Hepatocyte (in vitro differentiated cells): ENCODE results near the gene MTA3.

Experiments used
- CTCF ChIP-seq: fragments of 200-600 bp; sonication (generic); IDR thresholded peaks from 2 replicates; pipeline ENCODE4 v1.5.1; 2016; ENCODE audit warnings: antibody characterized with exemption, mild to moderate bottlenecking; ENCODE audit not compliant: poor library complexity
- EZH2 ChIP-seq: fragments of 200-600 bp; sonication (generic); IDR thresholded peaks from 2 replicates; pipeline ENCODE4 v1.6.1; 2016; ENCODE audit warnings: antibody characterized with exemption, mild to moderate bottlenecking, borderline replicate concordance

GRCh38 chr2:42800461-42800962 is 232.1 kb downstream of the MTA3 start:
- TF ChIP-seq CTCF (no peak), EZH2 (no peak)
